ENCODE data around the gene CERS5.
"Not testable (repeated sequence)": the region's sequence is repeated elsewhere in the genome, so short reads cannot be mapped to it uniquely, and the experiment has no call there.

Gene CERS5

GRCh38 chr12:50100561-50100960 lies 66.6 kb downstream of the CERS5 start:
- DNase-seq = no peak

GRCh38 chr12:50099302-50100008 lies 67.7 kb downstream of the CERS5 start:
- no peak for DNase-seq

- no peak for DNase-seq
These were observed 69.2 kb downstream of the CERS5 start for GRCh38 chr12:50097952-50098351.

- DNase-seq = no peak
These were observed 76.8 kb downstream of the CERS5 start for GRCh38 chr12:50090391-50090790.

GRCh38 chr12:50089730-50090129 lies 77.4 kb downstream of the CERS5 start:
- DNase-seq = no peak

GRCh38 chr12:50088577-50089335 lies 78.4 kb downstream of the CERS5 start:
- DNase-seq = peak; percentile 67 to 69

GRCh38 chr12:50087995-50088394 lies 79.2 kb downstream of the CERS5 start:
- DNase-seq = no peak

GRCh38 chr12:50087151-50087550 lies 80.0 kb downstream of the CERS5 start:
- DNase-seq = no peak

- no peak for DNase-seq
These were observed 81.0 kb downstream of the CERS5 start for GRCh38 chr12:50086148-50086547.

- no peak for DNase-seq
These were observed 81.5 kb downstream of the CERS5 start for GRCh38 chr12:50085615-50086072.

- peak; percentile 93 to 96 for DNase-seq
These were observed 82.2 kb downstream of the CERS5 start, which contains the start of gene SMARCD1 for GRCh38 chr12:50084775-50085614. TSS of gene SMARCD1 (plus strand) at chr12:50085342. CDS start at chr12:50085370, 28 bp downstream.

- DNase-seq = not testable (repeated sequence)
These were observed 82.8 kb downstream of the CERS5 start for GRCh38 chr12:50084409-50084774.

- no peak for DNase-seq
These were observed 83.9 kb downstream of the CERS5 start for GRCh38 chr12:50083301-50083700.

GRCh38 chr12:50082644-50083043 lies 84.5 kb downstream of the CERS5 start:
- no peak for DNase-seq

- DNase-seq = no peak
These were observed 85.9 kb downstream of the CERS5 start for GRCh38 chr12:50081096-50081808.

- DNase-seq = no peak
These were observed 87.4 kb downstream of the CERS5 start for GRCh38 chr12:50079771-50080170.

Measured in NCI-H2081 (cell line).